GM11168 (cell line): ENCODE results near the gene NSG1.

Experiments used
- in situ Hi-C: fragments of 300-500 bp; cut with MboI; formaldehyde crosslinking; loops from one replicate; pipeline ENCODE4 v1.12.0; 2022; ENCODE audit warnings: low sequenced_read_pairs; ENCODE audit not compliant: unreplicated experiment

NSG1 gene

DNA sequence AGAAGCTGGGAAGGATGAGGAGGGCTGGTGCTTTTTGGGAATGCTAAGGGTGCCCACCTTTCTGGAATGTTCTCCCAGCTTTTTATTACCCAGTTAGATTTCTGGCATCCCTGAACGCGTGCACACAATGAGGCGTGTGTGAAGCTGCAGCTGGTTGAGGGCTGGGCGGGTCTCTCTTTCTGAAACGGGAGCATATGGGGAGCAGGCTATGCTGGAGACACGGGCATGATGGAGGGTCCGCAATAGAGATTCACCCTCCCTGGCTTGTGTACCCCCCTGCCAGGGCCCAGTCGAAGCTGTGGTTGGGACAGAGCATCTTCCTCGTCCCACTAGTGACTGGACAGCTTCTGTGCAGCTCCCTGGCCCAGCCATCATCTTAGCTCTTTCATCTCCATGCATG is 8.5 kb downstream of the NSG1 start:
- in situ Hi-C loops: no loop called here

DNA sequence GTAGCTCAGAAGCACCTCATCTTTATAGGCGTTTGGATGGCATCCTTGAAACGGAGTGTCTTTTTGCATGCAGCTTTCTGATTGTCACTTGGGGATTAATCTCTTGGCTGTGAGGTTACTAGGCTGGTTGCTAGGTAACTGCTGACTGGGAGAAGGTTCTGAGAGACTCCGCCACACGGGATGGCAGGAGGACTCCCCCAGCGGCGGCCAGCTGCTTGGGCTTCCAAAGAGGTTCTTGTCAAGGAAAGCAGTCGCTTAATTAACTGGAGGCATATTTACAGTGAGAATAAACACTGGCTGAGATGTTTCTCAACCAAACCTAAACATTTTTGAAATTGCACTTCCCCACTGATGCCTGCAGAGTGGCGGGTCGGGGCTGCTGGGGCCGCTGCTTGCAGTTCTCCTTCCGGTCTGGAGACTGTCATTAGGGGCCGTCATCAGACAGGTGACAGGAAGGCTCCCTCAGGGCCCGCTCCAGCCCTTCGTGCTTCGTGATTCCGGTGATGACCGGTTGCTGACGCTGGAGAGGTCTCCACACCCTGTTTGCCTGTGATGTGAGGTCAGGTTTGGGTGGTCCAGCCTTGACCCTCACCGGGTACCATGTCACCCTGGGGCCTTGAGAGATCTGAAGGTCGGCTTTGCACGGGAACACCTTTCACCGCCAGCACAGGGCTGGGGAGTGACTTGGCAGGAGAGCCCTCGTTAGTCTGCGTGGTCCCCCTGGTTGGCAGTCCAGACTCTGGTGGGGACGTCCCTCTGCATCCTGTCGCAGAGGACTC is 9.1 kb downstream of the NSG1 start:
- in situ Hi-C loops: no loop called here

- in situ Hi-C loops: no loop called here
Observed at GRCh38 chr4:4396628-4397440, 9.9 kb downstream of the NSG1 start.

DNA sequence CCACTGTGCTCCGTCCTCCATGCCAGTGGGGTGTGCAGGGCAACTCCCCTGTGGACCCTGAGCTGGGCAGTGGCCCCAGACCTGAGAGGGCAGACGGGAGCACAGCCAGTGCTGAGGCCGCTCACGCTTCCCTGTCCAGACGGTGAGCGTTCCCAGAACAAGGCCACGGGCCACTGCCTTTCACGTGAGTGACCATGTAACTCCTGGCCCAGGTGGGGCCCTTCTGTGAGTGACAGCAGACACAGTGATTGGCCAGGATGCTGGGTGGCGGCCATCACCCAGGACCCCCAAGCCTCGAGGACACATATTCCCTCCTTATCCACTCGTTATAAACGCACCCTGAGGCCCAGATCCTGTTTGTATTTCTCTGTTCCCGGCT is 10.5 kb downstream of the NSG1 start:
- in situ Hi-C loops: no loop called here

DNA sequence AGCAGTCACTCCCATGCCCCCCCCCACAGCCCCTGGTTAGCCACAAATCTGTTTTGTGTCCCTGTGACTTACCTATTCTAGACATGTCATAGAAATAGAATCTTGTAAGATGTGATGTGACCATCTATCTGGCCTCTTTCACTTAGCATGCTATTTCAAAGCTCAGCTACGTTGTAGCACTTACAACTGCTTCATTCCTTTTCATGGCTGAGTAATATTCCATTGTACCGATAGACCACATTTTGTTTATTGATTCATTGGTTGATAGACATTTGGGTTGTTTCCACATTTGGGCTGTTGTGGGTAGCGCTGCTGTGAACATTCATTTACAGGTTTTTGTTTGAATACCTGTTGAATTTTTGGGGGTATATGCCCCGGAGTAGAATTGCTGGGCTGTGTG is 11.5 kb downstream of the NSG1 start:
- in situ Hi-C loops: no loop called here

GRCh38 chr4:4401036-4401435 is 14.1 kb downstream of the NSG1 start:
- in situ Hi-C loops: no loop called here

DNA sequence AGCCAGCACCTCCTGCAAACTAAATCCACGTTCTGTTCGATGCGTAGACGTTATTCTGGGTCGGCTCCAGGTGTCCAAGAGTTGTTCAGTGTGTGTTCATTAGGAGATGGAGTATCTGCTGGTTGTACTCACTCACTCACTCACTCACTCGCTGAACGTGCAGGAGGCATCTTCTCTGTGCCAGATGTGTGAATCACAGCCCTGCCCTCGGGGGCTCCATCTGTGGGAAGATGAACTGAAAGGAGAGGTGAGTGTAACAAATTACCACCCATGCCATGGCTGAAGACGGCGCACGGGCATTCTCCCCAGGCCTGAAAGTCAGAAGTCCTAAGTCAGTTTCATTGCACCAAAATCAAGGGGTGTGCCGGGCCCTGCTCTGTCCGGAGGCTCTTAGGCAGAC is 16.1 kb downstream of the NSG1 start:
- in situ Hi-C loops: no loop called here

GRCh38 chr4:4405358-4405962 is 18.6 kb downstream of the NSG1 start:
- in situ Hi-C loops: no loop called here

- in situ Hi-C loops: no loop called here
Observed at GRCh38 chr4:4406455-4407298, 19.8 kb downstream of the NSG1 start.

GRCh38 chr4:4407299-4408131 is 20.6 kb downstream of the NSG1 start:
- in situ Hi-C loops: no loop called here

GRCh38 chr4:4408132-4408523 is 21.2 kb downstream of the NSG1 start:
- in situ Hi-C loops: no loop called here

DNA sequence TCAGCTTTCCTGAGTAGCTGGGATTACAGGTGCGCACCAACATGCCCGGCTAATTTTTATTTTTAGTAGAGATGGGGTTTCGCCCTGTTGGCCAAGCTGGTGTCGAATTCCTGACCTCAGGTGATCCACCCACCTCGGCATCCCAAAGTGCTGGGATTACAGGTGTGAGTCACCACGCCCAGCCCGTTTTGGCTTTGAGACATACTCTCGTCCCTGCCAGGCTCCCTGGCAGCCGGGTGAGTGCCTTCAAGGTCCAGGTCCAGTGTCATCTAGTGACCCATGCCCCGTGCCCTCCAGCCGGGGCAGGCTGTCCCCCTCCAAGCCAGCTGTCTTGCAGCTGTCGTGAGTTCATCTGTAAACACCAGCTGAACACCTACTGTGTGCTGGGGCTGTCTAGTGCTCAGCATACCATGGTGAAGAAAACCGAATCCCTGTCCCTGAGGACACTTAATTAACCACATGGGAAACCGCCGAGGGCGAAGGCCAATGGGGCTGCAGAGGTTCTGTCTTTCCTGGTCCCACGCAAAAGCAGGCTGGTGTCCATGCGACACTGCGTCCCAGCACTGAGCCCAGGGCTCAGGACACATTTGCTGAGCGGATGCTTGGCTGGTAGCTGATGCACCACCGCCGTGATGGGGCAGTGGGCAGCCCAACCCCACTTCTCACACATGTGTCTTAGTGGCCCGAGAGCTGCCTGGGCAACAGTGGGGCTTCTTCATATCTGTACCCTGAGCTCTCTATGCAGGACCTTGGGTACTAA is 21.9 kb downstream of the NSG1 start:
- in situ Hi-C loops: no loop called here

GRCh38 chr4:4409416-4410115 is 22.7 kb downstream of the NSG1 start:
- in situ Hi-C loops: no loop called here

DNA sequence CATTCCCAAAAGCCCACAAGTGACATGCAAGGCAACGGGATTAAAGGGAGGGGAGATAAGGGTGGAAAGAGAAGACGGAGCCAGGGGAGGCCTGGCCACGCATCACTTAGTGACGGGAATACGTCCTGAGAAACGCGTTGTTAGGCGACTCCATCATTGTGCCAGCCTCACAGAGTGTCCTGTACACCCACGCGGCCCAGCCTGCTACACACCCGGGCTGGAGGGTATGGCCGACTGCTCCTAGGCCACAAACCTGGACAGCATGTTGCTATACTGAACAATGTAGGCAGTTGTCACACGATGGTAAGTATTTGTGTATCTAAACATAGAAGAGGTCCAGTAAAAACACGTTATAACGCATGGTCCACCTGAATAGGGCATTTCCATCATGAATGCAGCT is 23.4 kb downstream of the NSG1 start:
- in situ Hi-C loops: no loop called here

GRCh38 chr4:4411906-4412305 is 25.0 kb downstream of the NSG1 start:
- in situ Hi-C loops: no loop called here

- in situ Hi-C loops: no loop called here
Observed at GRCh38 chr4:4412641-4413372, 25.9 kb downstream of the NSG1 start.

DNA sequence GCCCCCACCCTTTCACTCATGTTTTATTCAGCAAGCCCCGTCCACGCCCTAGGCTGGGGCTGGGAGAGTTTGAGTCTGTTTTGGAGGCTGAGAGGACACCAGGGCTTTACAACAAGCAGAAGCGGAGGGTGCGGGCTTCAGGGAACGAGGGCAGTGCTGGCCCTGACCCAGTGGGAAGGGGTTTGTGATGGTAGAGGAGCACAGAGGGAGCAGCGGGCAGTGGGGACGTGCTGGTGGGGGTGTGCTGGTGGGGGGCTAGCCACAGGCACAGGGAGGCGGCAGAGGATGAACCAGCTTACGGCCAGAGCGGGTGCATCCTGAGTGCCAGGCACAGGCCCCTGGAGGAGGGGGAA is 26.4 kb downstream of the NSG1 start:
- in situ Hi-C loops: no loop called here

DNA sequence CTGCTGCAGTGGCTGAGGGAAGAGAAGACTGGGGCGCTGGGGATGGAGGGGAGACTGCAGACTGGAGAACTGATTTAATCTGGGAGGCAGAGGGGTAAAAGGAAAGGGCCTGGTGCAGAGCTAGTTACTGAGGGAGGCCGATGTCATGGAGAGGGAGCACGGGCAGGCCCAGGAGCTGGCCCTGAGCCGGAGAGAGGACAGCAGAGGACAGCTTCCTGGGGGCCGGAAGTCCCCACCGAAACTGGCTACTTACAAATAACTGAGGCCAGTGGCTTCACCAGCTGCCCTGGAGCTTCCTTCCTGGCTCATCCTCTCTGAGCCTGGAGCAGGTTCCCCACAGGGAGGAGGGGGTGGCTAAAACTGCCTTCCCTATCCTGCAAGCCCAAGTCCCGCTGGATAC is 26.9 kb downstream of the NSG1 start:
- in situ Hi-C loops: no loop called here
